RWPE2 (cell line): ENCODE results near the gene STAT3.

Source experiments
- ATAC-seq: fragments of 200-7000 bp; cut with Tn5 transposase; 3 replicates; pipeline ENCODE4 v1.9.1; 2021; ENCODE audit warnings: low read depth
- DNase-seq: peaks from one replicate; pipeline ENCODE4 v3.0.0-alpha.2; 2020; ENCODE audit warnings: low spot score
- H3K27ac ChIP-seq: fragments of 450-650 bp; 2 replicates; pipeline ENCODE4 v1.5.1; 2017; ENCODE audit warnings: mild to moderate bottlenecking; ENCODE audit not compliant: poor library complexity, severe bottlenecking
- H3K27me3 ChIP-seq: fragments of 250-450 bp; sonication (Bioruptor Pico); 2 replicates; pipeline ENCODE4 v1.5.1; 2021; ENCODE audit warnings: mild to moderate bottlenecking, moderate library complexity; ENCODE audit not compliant: insufficient read depth, poor library complexity, severe bottlenecking
- H3K36me3 ChIP-seq: fragments of 250-450 bp; sonication (Bioruptor Pico); 2 replicates; pipeline ENCODE4 v1.5.1; 2020; ENCODE audit warnings: low read depth, mild to moderate bottlenecking, moderate library complexity
- H3K4me1 ChIP-seq: fragments of 250-450 bp; sonication (Bioruptor Pico); 2 replicates; pipeline ENCODE4 v1.5.1; 2021; ENCODE audit warnings: mild to moderate bottlenecking, moderate library complexity; ENCODE audit not compliant: insufficient read depth, poor library complexity, severe bottlenecking
- H3K4me3 ChIP-seq: fragments of 250-450 bp; sonication (Bioruptor Pico); 2 replicates; pipeline ENCODE4 v1.5.1; 2021; ENCODE audit warnings: mild to moderate bottlenecking, moderate library complexity; ENCODE audit not compliant: severe bottlenecking
- H3K9me3 ChIP-seq: fragments of 250-450 bp; sonication (Bioruptor Pico); 2 replicates; pipeline ENCODE4 v1.5.1; 2021; ENCODE audit warnings: mild to moderate bottlenecking, moderate library complexity; ENCODE audit not compliant: severe bottlenecking
- TF ChIP-seq, protein P1 (sequence below): fragments of 450-650 bp; IDR thresholded peaks from one replicate; pipeline ENCODE4 v1.5.1; 2017; ENCODE audit warnings: mild to moderate bottlenecking, moderate library complexity; ENCODE audit not compliant: poor library complexity, severe bottlenecking

The STAT3 gene

DNA sequence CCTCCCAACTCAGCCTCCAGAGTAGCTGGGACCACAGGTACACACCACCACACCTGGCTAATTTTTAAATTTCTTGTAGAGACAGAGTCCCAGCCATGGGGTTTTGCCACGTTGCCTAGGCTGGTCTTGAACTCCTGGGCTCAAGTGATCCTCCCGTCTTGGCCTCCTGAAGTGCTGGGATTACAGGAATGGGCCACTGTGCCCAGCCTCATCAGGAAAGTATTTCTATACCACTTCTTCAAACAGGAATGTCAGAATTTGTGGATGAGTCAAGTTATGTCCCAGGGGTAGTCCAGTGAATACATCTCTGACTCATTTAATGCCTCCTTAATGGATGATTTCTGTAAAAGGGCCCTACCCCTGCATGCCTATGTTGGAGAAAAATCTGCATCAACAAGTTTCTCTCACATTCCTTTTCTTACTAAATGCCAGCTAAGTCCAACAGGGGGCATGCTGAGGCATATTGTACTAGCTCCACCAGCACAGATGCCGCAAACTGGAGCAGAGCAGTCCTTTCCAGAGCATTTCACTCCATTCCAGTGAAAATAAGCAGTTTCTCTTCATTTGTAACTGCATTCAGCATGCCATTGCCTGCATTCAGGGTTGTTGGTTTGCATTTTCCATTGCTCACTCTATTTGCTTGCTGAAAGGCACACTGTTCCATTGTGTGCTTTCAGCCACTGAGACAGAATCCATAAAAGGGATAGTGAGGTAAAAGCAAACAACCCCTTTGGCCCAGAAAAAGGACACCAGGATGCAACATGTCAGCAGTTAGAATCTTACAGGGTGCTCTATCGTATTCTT, 40.1 kb upstream of the STAT3 start:
- peaks cover 12% of the 10 kb centered on the region for H3K4me1 ChIP-seq

GRCh38 chr17:42424991-42425610, 36.9 kb upstream of the STAT3 start:
- Histone ChIP-seq H3K9me3 (no peaks in the 10 kb centered on the region), H3K4me1 (peaks cover 20% of the 10 kb centered on the region), H3K36me3 (peaks cover 11% of the 10 kb centered on the region), H3K4me3 (no peak overlapping the region), H3K27ac (peak overlapping the region; percentile 97), H3K27me3 (no peaks in the 10 kb centered on the region)
- DNase-seq = no peak
- no peak for ATAC-seq
- TF ChIP-seq, protein P1, sequence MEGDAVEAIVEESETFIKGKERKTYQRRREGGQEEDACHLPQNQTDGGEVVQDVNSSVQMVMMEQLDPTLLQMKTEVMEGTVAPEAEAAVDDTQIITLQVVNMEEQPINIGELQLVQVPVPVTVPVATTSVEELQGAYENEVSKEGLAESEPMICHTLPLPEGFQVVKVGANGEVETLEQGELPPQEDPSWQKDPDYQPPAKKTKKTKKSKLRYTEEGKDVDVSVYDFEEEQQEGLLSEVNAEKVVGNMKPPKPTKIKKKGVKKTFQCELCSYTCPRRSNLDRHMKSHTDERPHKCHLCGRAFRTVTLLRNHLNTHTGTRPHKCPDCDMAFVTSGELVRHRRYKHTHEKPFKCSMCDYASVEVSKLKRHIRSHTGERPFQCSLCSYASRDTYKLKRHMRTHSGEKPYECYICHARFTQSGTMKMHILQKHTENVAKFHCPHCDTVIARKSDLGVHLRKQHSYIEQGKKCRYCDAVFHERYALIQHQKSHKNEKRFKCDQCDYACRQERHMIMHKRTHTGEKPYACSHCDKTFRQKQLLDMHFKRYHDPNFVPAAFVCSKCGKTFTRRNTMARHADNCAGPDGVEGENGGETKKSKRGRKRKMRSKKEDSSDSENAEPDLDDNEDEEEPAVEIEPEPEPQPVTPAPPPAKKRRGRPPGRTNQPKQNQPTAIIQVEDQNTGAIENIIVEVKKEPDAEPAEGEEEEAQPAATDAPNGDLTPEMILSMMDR = no peak

More for the DNA sequence above, 40.1 kb upstream of the STAT3 start:
- peak; percentile 93 for ATAC-seq
- Histone ChIP-seq H3K27ac (peak overlapping the region; percentile 81), H3K36me3 (no peaks in the 10 kb centered on the region), H3K4me3 (no peak overlapping the region), H3K27me3 (no peaks in the 10 kb centered on the region), H3K9me3 (no peaks in the 10 kb centered on the region)
- TF ChIP-seq, protein P1 = peak; percentile 90
- peak; percentile 80 for DNase-seq

DNA sequence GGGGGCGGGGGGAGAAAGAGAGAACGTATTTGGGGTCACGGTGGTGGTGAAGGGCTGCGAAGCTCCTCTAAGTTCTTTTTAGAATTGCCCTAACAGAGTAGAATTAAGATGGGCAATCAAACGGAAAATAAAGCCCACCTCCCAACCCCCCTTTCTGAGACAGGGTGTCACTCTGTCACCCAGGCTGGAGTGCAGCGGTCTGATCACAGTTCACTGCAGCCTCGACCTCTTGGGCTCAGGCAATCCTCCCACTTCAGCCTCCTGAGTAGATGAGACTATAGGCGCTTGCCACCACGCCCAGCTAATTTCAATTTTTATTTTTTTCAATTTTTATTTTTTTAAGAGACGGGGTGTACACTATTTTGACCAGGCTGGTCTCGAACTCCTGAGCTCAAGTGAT, 35.5 kb upstream of the STAT3 start:
- no peaks in the 10 kb centered on the region for H3K9me3 ChIP-seq
- peaks cover 33% of the 10 kb centered on the region for H3K4me1 ChIP-seq
- H3K27me3 ChIP-seq = no peaks in the 10 kb centered on the region
- DNase-seq (no peak), ATAC-seq (no peak)
- peak overlapping the region; percentile 92 for H3K4me3 ChIP-seq
- TF ChIP-seq, protein P1 = no peak
- peaks cover 22% of the 10 kb centered on the region for H3K36me3 ChIP-seq
- peak overlapping the region; percentile 97 for H3K27ac ChIP-seq

GRCh38 chr17:42422958-42423712, 34.9 kb upstream of the STAT3 start, which contains the start of gene CAVIN1:
CAVIN1 (minus strand) TSS chr17:42423256; CDS start chr17:42423097, 159 bp downstream.
- Histone ChIP-seq H3K27ac (peak within 1 kb of the TSS; percentile 97), H3K27me3 (no peaks in the 10 kb centered on the region), H3K36me3 (peaks cover 28% of the 10 kb centered on the region), H3K9me3 (no peaks in the 10 kb centered on the region), H3K4me3 (peak within 1 kb of the TSS; percentile 92), H3K4me1 (peaks cover 31% of the 10 kb centered on the region)
- TF ChIP-seq, protein P1 = no peak
- ATAC-seq = peak; percentile 69
- peak; percentile 98 for DNase-seq
